HG03064 (cell line): ENCODE results near the gene SLC25A41.
"Not testable (repeated sequence)": the region's sequence is repeated elsewhere in the genome, so short reads cannot be mapped to it uniquely, and the experiment has no call there.

Experiments
- ATAC-seq: cut with Tn5 transposase; IDR thresholded peaks from one replicate; pipeline ENCODE4 v1.9.1; 2021; ENCODE audit warnings: low read depth; ENCODE audit not compliant: unreplicated experiment

Gene SLC25A41

GRCh38 chr19:6428692-6429418, 4.7 kb downstream of the SLC25A41 start:
- not testable (repeated sequence) for ATAC-seq

GRCh38 chr19:6427131-6427530, 6.4 kb downstream of the SLC25A41 start:
- ATAC-seq: no peak

GRCh38 chr19:6425732-6426620, 7.6 kb downstream of the SLC25A41 start:
- ATAC-seq: no peak

GRCh38 chr19:6424939-6425731, 8.4 kb downstream of the SLC25A41 start:
- ATAC-seq: peak; percentile 88

- no peak for ATAC-seq
These were observed 9.2 kb downstream of the SLC25A41 start, which contains the start of gene KHSRP for GRCh38 chr19:6424195-6424938. KHSRP (minus strand) TSS chr19:6424811; CDS start chr19:6424701, 110 bp downstream.

- no peak for ATAC-seq
These were observed 9.9 kb downstream of the SLC25A41 start for GRCh38 chr19:6423499-6424194.

- no peak for ATAC-seq
These were observed 12.2 kb downstream of the SLC25A41 start for GRCh38 chr19:6421075-6422014.

GRCh38 chr19:6418562-6418932, 15.0 kb downstream of the SLC25A41 start:
- ATAC-seq: no peak

GRCh38 chr19:6417713-6418561, 15.6 kb downstream of the SLC25A41 start:
- no peak for ATAC-seq

- no peak for ATAC-seq
These were observed 16.7 kb downstream of the SLC25A41 start for GRCh38 chr19:6416658-6417405.

GRCh38 chr19:6415591-6416190, 17.9 kb downstream of the SLC25A41 start:
- no peak for ATAC-seq

GRCh38 chr19:6414793-6415590, 18.6 kb downstream of the SLC25A41 start:
- ATAC-seq: no peak

- ATAC-seq: no peak
These were observed 19.6 kb downstream of the SLC25A41 start for GRCh38 chr19:6413721-6414643.

GRCh38 chr19:6413291-6413690, 20.3 kb downstream of the SLC25A41 start:
- no peak for ATAC-seq
